GM12878 (cell line): ENCODE results near the gene RAB8A. TPM values are rescaled to one million over a fixed set of nuclear protein-coding genes. Genes with fewer than 3 reads are reported as not detected.

ENCODE experiments used
- ATAC-seq: fragments of 200-7000 bp; cut with Tn5 transposase; 3 replicates; pipeline ENCODE4 v1.9.1; 2020; ENCODE audit warnings: mild to moderate bottlenecking, moderate library complexity
- BruUV-seq: library from RNA; stranded (reverse); fragments of 400-500 nt; replicated peaks from 2 replicates; lab custom pipeline; 2021; lab: Mats Ljungman, UMichigan
- CTCF ChIA-PET: fragments of 300-600 bp; sonication (Branson Sonifier 250); formaldehyde crosslinking; extraction: SDS; loops from one replicate; lab custom pipeline; 2021; ENCODE audit warnings: inconsistent platforms; lab: Yijun Ruan, JAX
- POLR2A ChIA-PET: fragments of 350-600 bp; formaldehyde crosslinking; extraction: SDS; loops from one replicate; lab custom pipeline; 2021; ENCODE audit warnings: inconsistent platforms; lab: Charles Lee
- RAD21 ChIA-PET: fragments of 300-600 bp; sonication (Branson Sonifier 250); formaldehyde crosslinking; loops from one replicate; lab custom pipeline; 2023; ENCODE audit warnings: antibody characterized with exemption; ENCODE audit not compliant: unreplicated experiment; lab: Charles Lee
- SMC1A ChIA-PET: fragments of 300-600 bp; sonication (Branson Sonifier 250); formaldehyde crosslinking; loops from one replicate; lab custom pipeline; 2023; ENCODE audit not compliant: unreplicated experiment, uncharacterized antibody; lab: Charles Lee
- DNase-seq: peaks from one replicate; pipeline ENCODE4 v3.0.0-alpha.2; 2011; ENCODE audit warnings: low read depth, low spot score
- FAIRE-seq: peaks from 3 replicates; lab custom pipeline; 2011; peaks lifted over from hg19 to GRCh38; lab: Jason Lieb, UNC
- H2AFZ ChIP-seq: 2 replicates; pipeline ENCODE4 v1.6.0; 2011; ENCODE audit warnings: low read depth, low read length, control low read depth; ENCODE audit not compliant: control insufficient read depth
- H3K27ac ChIP-seq: 2 replicates; pipeline ENCODE4 v1.5.1; 2011; ENCODE audit warnings: control low read depth; ENCODE audit not compliant: control insufficient read depth, insufficient read depth
- H3K27me3 ChIP-seq, 2 experiments: replicated peaks in 1 of 2; 2 replicates each; pipeline versions ENCODE4 v1.6.0 to v1.6.1; 2011; ENCODE audit warnings: low read length in 1 of 2; ENCODE audit not compliant: control insufficient read depth in 2 of 2, insufficient read depth in 2 of 2
- H3K36me3 ChIP-seq, 2 experiments: 2 replicates each; pipeline ENCODE4 v1.5.1; 2011; ENCODE audit warnings: low read length in 1 of 2; ENCODE audit not compliant: control insufficient read depth in 2 of 2, insufficient read depth in 2 of 2
- H3K4me1 ChIP-seq: 2 replicates; pipeline ENCODE4 v1.6.1; 2011; ENCODE audit warnings: mild to moderate bottlenecking, low read length, moderate library complexity, mixed read lengths; ENCODE audit not compliant: control insufficient read depth, insufficient read depth
- H3K4me2 ChIP-seq: 2 replicates; pipeline ENCODE4 v1.6.0; 2011; ENCODE audit warnings: control low read depth; ENCODE audit not compliant: control insufficient read depth, insufficient read depth
- H3K4me3 ChIP-seq: fragments of 200-600 bp; sonication (generic); 2 replicates; pipeline ENCODE4 v1.5.1; 2016
- H3K79me2 ChIP-seq: 2 replicates; pipeline ENCODE4 v1.6.0; 2011; ENCODE audit warnings: low read length; ENCODE audit not compliant: control insufficient read depth, insufficient read depth
- H3K9ac ChIP-seq: 2 replicates; pipeline ENCODE4 v1.8.0; 2011; ENCODE audit warnings: low read length, control low read depth, mixed read lengths; ENCODE audit not compliant: control insufficient read depth, insufficient read depth
- H3K9me3 ChIP-seq: replicated peaks from 3 replicates; pipeline ENCODE4 v1.5.1; 2011; ENCODE audit warnings: mild to moderate bottlenecking, low read length; ENCODE audit not compliant: control insufficient read depth, insufficient read depth
- H4K20me1 ChIP-seq: 2 replicates; pipeline ENCODE4 v1.6.0; 2011; ENCODE audit not compliant: control insufficient read depth, insufficient read depth
- BCL11A ChIP-seq: IDR thresholded peaks from 2 replicates; pipeline ENCODE4 v1.6.1; 2011; ENCODE audit warnings: low read depth, low read length
- CEBPZ ChIP-seq: fragments of 150-350 bp; IDR thresholded peaks from 2 replicates; pipeline ENCODE4 v1.6.1; 2016; ENCODE audit warnings: low read depth, low read length
- CHD1 ChIP-seq: IDR thresholded peaks from 2 replicates; pipeline ENCODE4 v1.6.1; 2012; ENCODE audit warnings: low read depth, low read length, improper control_type of control experiment
- E2F8 ChIP-seq: fragments of 450-650 bp; IDR thresholded peaks from 2 replicates; pipeline ENCODE4 v1.6.1; 2018; ENCODE audit warnings: mild to moderate bottlenecking, low read depth, moderate library complexity; ENCODE audit not compliant: partially characterized antibody
- ETV6 ChIP-seq, 2 experiments: fragments of 450-650 bp in 1 of 2; IDR thresholded peaks in 1 of 2; conservative IDR thresholded peaks in 1 of 2; 2 replicates each; pipeline ENCODE4 v1.6.1; 2014; ENCODE audit warnings: antibody characterized with exemption in 1 of 2, borderline replicate concordance in 1 of 2, low read depth in 1 of 2, mild to moderate bottlenecking in 1 of 2, moderate library complexity in 1 of 2
- FOXM1 ChIP-seq: IDR thresholded peaks from 2 replicates; pipeline ENCODE4 v1.6.1; 2012; ENCODE audit warnings: low read depth, mild to moderate bottlenecking, inconsistent platforms, low read length, moderate library complexity
- IRF4 ChIP-seq: IDR thresholded peaks from 2 replicates; pipeline ENCODE4 v1.6.1; 2011; ENCODE audit warnings: low read depth, low read length
- KLF5 ChIP-seq: fragments of 450-650 bp; IDR thresholded peaks from 2 replicates; pipeline ENCODE4 v1.6.1; 2014; ENCODE audit warnings: mild to moderate bottlenecking; ENCODE audit not compliant: partially characterized antibody
- NRF1 ChIP-seq: conservative IDR thresholded peaks from 2 replicates; pipeline ENCODE4 v1.6.1; 2011; ENCODE audit warnings: mild to moderate bottlenecking, low read depth, low read length, improper control_type of control experiment
- PAX5 ChIP-seq: IDR thresholded peaks from 2 replicates; pipeline ENCODE4 v1.6.1; 2011; ENCODE audit warnings: low read depth, low read length, borderline replicate concordance
- PBX3 ChIP-seq: IDR thresholded peaks from 2 replicates; pipeline ENCODE4 v1.6.1; 2011; ENCODE audit warnings: mild to moderate bottlenecking, low read depth, low read length, moderate library complexity; ENCODE audit not compliant: insufficient replicate concordance
- USF1 ChIP-seq: IDR thresholded peaks from 2 replicates; pipeline ENCODE4 v1.6.1; 2011; ENCODE audit warnings: borderline replicate concordance, low read depth, mild to moderate bottlenecking, moderate library complexity, mixed read lengths, low read length; ENCODE audit not compliant: insufficient read depth; ENCODE audit errors: extremely low read length
- WGBS: methylation state at CpG from one replicate; pipeline ENCODE4 v1.1.6; 2016; ENCODE audit warnings: low lambda C conversion rate; ENCODE audit not compliant: insufficient replicate concordance, insufficient coverage; ENCODE audit errors: missing lambda C conversion rate; 5-methylcytosine and 5-hydroxymethylcytosine counted together
- in situ Hi-C: fragments of 300-500 bp; cut with MboI; formaldehyde crosslinking; loops from 9 replicates; pipeline ENCODE4 v1.14.3; 2018; ENCODE audit warnings: mixed read lengths
- intact Hi-C: fragments of 100-400 bp; cut with micrococcal nuclease; formaldehyde crosslinking; loops from one replicate; pipeline ENCODE4 v1.14.2; 2022; ENCODE audit not compliant: unreplicated experiment
- polyA plus RNA-seq, 11 experiments: library from polyadenylated mRNA; depleted of rRNA in 4 of 11; unstranded in 6 of 11; stranded (reverse) in 5 of 11; fragments of >200 nt; fragmentation: Nextera tagmentation in 4 of 11; fragmentation: Illumina TruSeq in 1 of 11; extraction: Ambion mirVana in 4 of 11; extraction: Trizol in 1 of 11; gene quantifications; 1 replicate in 1 of 11; 2 replicates in 10 of 11; pipeline versions ENCODE4 v1.2.1 to v1.2.3, GENCODE V29; 2011 to 2016; ENCODE audit warnings: inconsistent platforms in 2 of 11, missing spikeins in 2 of 11, low read depth in 1 of 11
- total RNA-seq, 4 experiments: library from RNA; depleted of rRNA in 3 of 4; stranded (reverse); fragments of >200 nt in 3 of 4; fragmentation: Illumina TruSeq in 1 of 4; extraction: Trizol in 1 of 4; gene quantifications; 2 replicates each; pipeline versions ENCODE4 v1.2.1 to v1.2.3, GENCODE V29; 2013 to 2021

The RAB8A gene
- total and polyA plus RNA-seq, 10 of the 15 experiments (the other 5 are each of a cell fraction or from before 2014, with no cell fraction given), result 23.9 to 314 (median 185) TPM

- in situ Hi-C loops (no loop called here), intact Hi-C loops (no loop called here)
- no peak for ATAC-seq
- peaks cover 44% of the 10 kb centered on the region for H3K79me2 ChIP-seq
- H3K27me3 ChIP-seq, result no peaks in the 10 kb centered on the region
- no peak overlapping the region for H3K4me3 ChIP-seq
- H3K9me3 ChIP-seq, result no peaks in the 10 kb centered on the region
- ChIA-PET SMC1A (interaction anchor here (1.0 to 8.6 kb wide), 2 partner anchors 9 to 25 kb away, joined by 3 to 135 read pairs; partner anchors contain the start of gene HSH2D), RAD21 (no interaction called here), POLR2A (interaction anchor here (2.5 kb wide), 1 partner anchor 22 kb away, joined by 6 read pairs; the partner anchor contains the start of gene HSH2D), CTCF (no interaction called here)
- no peak overlapping the region for H3K9ac ChIP-seq
- no peak for FAIRE-seq
- H3K4me2 ChIP-seq, result no peak overlapping the region
- no peaks in the 10 kb centered on the region for H4K20me1 ChIP-seq
- peaks cover 51 to 52% of the 10 kb centered on the region in 2 experiments for H3K36me3 ChIP-seq
- no peak overlapping the region for H2AFZ ChIP-seq
- no peak overlapping the region for H3K27ac ChIP-seq
- H3K4me1 ChIP-seq, result peaks cover 41% of the 10 kb centered on the region
- no peak for DNase-seq
- BruUV-seq, result no TSS peak
- WGBS, result 96% methylated on average over 11 of the region's 11 CpGs
- TF ChIP-seq KLF5 (no peak), FOXM1 (no peak), PBX3 (no peak), CHD1 (no peak), ETV6 (conservative IDR thresholded peaks at IDR 0.05 in 1 of 2, IDR thresholded peaks at IDR 0.05 in 1 of 2; ENCODE audit: borderline replicate concordance in 1 of 2, low read depth in 1 of 2) (no peak), NRF1 (no peak), BCL11A (no peak), USF1 (no peak), PAX5 (no peak), IRF4 (no peak), E2F8 (no peak), CEBPZ (no peak)
Measured at GRCh38 chr19:16121967-16122366, 10.3 kb downstream of the RAB8A start.
